SKM-1 (cell line): ENCODE results near the gene TMEM269.
A peak's percentile ranks its signal among the peaks of the same experiment; 100 is the strongest.
"Not testable (repeated sequence)": the region's sequence is repeated elsewhere in the genome, so short reads cannot be mapped to it uniquely, and the experiment has no call there.

Source experiments
- DNase-seq: peaks from one replicate; lab custom pipeline; 2025; ENCODE audit not compliant: unreplicated experiment; lab: John Stamatoyannopoulos, UW

Gene TMEM269

GRCh38 chr1:42773420-42773819, 11.4 kb upstream of the TMEM269 start:
- no peak for DNase-seq

- DNase-seq, result no peak
Observed at GRCh38 chr1:42774928-42775526, 9.8 kb upstream of the TMEM269 start.

DNA sequence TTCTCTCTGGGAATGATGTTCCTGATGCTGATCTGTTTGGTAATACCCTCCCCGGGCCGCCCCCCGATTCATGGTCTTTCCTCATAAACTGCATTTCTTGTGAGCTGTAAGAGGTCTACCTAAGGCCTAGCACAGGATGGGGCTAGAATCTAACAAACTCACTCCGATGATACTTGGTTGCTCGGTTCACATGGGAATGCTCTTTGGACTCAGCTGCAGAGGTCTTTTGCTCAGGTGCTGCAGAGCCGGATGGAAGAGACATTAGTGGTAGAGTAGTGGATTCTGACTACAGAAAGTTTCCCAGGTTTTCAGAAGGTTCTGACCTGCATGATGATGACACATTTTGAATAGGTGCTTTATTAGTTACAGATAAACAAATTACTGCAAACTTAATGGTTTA, 8.3 kb upstream of the TMEM269 start:
- no peak for DNase-seq

DNA sequence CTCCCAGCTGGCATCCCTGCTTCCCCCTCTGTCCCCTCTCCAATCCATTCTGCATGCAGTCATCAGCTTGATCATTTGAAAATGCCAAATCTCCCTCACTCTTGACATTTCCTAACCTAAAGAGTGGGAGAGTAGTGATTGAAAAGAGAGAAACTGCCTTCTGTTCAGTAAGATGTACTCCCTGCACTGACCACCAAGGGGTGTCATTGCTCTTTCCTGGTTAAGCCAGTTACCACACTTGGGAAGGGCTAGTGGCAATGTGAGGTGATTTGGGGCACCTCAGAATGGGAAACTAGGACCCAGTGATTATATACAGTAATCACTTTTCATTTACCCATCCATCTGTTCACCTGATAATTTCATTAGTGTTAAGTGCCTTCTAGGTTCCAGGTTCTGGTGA, 6.9 kb upstream of the TMEM269 start:
- DNase-seq, result peak; percentile 40

DNA sequence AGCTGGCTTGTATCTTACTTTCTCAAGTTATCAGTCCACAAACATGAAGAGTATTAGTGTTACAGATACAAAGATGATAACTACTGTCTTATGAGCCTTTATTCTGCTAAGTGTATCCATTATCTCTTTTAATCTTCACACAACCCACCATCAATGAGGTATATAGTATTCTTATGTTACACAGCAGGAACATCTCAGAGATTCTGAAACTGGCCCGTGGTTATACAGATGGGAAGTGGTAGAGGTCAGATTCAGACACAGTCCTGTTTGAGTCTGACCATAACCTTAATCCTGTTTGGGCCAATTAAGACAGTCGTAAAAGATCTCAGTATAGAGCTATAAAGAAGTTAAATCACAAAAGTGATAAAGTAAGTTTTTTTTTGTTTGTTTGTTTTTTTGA, 5.1 kb upstream of the TMEM269 start:
- no peak for DNase-seq

DNA sequence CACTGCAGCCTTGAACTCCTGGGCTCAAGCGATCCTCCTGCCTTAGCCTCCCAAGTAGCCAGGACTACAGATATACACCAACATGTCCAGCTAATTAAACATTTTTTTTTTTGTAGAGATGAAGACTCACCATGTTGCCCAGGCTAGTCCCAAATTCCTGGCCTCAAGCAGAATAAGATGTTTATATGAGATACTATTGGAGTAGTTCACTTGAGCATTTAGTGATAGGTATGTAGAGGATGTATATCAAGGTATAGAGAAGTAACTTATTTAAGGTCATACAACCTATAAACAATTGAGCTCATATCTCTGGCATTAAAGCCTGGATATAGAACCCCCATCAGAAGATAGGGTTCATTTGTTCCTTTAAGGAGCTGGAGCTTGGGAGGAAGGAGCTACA, 4.6 kb upstream of the TMEM269 start:
- DNase-seq, result no peak

GRCh38 chr1:42783092-42783491, 1.7 kb upstream of the TMEM269 start:
- no peak for DNase-seq

GRCh38 chr1:42784547-42784945, 245 bp upstream of the TMEM269 start:
- DNase-seq, result no peak

GRCh38 chr1:42786097-42786496, 1.3 kb downstream of the TMEM269 start:
- no peak for DNase-seq

DNA sequence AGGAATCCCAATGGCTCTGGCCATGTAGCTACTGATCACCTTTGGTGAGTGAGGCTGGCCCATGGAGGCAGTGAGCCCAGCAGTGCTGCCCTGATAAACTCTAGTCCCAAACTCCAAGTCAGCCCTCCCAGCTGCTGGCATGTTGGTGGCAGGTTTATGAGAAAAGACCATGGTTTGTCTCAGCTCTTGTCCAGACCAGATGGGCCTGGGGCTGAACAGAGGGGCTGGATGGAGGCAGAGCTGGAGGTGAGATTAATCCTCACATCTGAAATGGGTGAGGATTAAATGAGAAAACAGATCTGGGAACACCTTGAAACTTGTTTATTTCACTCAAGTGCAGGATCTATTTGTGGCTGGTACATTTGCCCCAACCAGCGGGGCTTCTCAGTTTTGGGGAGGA, 3.2 kb downstream of the TMEM269 start:
- no peak for DNase-seq

- DNase-seq, result no peak
Observed at GRCh38 chr1:42793824-42794223, 9.0 kb downstream of the TMEM269 start.

GRCh38 chr1:42797414-42797813, 12.6 kb downstream of the TMEM269 start:
- DNase-seq, result no peak

DNA sequence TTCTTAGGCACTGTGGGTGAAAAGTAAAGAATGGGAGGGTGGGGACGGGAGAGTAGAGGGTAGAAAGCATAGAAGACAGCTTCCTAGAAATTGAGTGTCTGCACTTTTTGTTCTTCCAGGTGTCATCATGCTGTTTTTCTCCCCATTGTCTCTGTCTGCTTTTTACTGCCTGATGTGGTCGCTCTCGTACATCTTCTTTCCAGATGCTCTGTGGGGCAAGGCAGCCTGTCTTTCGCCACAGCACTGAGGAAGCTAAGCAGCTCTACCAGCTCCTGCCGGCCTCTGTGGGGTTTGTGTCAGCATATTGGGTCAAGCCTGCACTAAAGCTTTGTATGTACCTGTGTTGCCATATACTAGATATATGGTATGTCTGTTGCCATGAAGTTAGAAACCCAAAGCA, 13.2 kb downstream of the TMEM269 start:
- DNase-seq, result no peak

DNA sequence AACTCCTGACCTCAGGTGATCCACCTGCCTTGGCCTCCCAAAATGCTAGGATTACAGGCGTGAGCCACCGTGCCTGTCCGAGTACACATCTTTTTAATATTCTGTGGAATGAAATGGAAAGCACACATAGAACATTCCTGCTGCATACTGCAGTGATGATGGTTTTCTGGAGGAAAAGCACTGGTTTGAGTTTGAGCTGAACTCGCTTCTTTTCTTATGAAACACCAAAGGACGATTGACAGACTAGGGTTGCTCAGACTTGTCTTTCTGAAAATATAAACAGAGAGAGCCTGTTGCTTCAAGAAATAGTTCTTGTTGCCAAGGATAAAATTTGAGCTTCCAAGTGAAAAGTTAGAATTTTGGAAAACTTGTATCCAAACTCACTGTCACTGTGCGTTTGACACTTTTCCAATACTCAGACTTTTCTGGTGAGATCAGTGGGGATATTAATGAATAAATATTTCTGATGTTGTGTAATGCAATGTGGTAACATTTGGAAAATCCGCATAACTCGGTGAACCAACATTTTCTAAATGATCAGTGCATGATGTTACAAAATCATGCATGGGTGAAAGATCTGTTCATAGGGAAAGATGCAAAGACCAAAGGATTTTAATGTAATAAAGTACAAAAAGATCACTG, 17.2 kb downstream of the TMEM269 start:
- DNase-seq, result no peak

DNA sequence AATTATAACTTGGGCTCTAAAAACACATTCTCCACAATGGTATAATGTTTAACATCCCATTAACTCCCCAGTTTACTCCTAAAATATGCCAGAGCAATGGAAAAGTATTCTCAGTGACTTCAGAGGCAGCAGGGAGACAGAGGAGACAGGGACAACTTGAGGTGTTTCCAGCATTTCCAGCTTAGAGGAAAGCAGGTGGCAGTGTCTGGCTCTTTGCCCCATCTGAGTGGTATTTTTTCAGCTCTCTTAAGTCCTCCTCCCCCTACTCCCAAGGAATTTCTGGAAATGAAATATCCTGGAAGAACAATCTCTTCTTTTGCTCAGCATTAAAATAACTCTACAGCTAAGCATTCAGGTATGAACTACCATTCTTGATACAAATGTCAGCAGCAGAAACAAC, 21.4 kb downstream of the TMEM269 start:
- no peak for DNase-seq

GRCh38 chr1:42806593-42806992, 21.8 kb downstream of the TMEM269 start:
- DNase-seq, result no peak

DNA sequence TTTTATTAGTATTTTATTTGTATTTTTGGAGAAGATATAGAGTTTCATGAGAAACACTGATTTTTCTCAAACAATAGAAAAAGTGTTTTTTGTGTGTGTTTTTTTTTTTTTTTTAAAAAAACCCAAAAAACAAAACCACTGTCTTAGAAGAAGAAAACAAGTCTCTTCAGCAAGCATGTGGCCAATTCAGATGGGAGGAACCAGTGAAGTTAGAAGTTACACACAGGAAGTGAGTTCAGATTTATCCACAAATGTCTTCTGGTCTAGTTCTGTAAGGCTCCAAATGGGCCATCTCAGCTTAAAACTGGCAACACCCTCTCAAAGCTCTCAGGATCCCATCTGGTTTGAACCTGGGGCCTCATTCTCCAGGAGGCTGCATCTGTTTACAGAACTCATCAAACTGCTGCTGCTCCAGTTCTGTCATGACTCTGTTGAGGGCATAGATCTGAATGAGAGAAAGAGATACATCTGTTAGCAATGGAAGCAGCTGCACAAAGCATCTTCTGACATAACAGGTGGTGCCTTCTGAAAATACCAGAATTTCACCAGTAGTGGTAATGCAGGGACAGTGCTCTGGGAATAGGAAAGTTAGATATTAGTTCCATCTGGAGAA, 22.4 kb downstream of the TMEM269 start:
- no peak for DNase-seq

GRCh38 chr1:42814815-42815214, 30.0 kb downstream of the TMEM269 start:
- not testable (repeated sequence) for DNase-seq

GRCh38 chr1:42815941-42816584, 31.3 kb downstream of the TMEM269 start:
- DNase-seq, result no peak

DNA sequence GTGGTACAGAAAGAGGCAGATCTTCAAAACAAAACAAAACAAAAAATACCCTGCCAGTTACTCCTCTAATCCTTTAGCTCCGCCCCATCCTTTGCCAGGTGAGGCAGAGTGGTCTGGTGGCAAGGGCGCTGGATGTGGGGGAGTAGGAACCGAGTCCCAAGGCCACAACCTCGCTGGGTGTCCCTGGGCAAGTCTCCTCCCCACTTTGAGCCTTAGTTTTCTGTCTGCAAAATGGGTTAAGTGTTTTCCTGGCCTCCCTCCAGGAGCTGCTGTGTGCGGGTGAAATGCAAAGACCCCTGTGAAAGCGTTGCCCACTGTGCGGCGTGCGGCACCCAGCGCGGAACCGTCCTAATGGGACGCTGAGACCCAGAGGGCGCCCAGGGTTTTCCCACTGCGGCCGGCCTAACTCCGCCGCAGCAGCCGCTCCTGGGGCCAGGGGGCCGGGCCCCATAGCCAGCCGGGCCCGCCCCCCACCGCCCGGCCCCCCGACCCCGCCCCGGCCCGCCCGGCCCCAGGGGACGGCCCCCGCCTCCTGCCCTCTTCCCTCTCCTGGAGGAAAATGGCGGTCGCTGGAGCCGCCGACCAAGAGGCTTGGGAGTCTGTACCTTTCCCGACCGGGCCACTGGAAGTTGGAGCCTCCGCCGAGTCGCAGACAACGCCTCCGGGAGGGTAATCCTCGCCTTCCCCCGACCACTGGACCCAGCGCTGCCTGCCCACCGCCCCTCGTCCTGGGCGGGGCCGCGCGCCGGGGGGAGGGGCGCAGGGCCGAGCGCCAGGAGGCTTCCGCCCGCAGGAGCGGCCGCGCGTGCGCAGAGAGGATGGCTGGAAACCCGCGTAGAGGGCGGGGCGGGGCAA, 32.0 kb downstream of the TMEM269 start, which contains the start of the genes ERMAP and SVBP:
TSS of gene ERMAP (plus strand) at position 538 of the 855 bp plus-strand sequence. CDS start 13,327 bp downstream, outside the sequence.
TSS of gene SVBP (minus strand) at position 813 of the 855 bp plus-strand sequence. CDS start 853 bp downstream, outside the sequence.
- peak; percentile 69 for DNase-seq

DNA sequence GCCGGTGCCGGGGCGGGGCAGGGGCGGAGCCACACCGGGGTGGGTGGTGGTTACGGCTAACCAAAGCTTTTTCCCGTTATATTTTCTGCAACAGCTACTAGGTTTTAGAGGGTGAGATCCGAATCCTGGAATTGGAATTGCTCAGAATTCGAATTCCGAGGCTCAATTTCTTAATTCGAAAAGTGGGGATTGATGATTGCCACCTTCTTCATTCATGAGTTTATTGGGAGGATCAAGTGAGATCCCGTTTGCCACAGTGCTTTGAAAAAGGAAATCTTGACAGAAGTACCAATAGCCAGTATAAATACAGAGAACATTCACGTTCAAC, 32.6 kb downstream of the TMEM269 start:
- DNase-seq, result no peak
